HCT116 (cell line): ENCODE measurements around the gene PCCA. TPM values are rescaled to one million over a fixed set of nuclear protein-coding genes. Genes with fewer than 3 reads are reported as not detected.
"Not testable (repeated sequence)": the region's sequence is repeated elsewhere in the genome, so short reads cannot be mapped to it uniquely, and the experiment has no call there.

Source experiments
- ATAC-seq: fragments of 200-7000 bp; cut with Tn5 transposase; 2 replicates; pipeline ENCODE4 v1.9.1; 2020; ENCODE audit warnings: mild to moderate bottlenecking, moderate library complexity
- BruUV-seq: library from RNA; stranded (reverse); fragments of 400-500 nt; replicated peaks from 2 replicates; lab custom pipeline; 2021; lab: Mats Ljungman, UMichigan
- CTCF ChIA-PET: fragments of 300-600 bp; sonication (Branson Sonifier 250); formaldehyde crosslinking; loops from one replicate; lab custom pipeline; 2021; ENCODE audit warnings: antibody characterized with exemption; lab: Charles Lee
- POLR2A ChIA-PET: fragments of 300-600, 350-600 bp; sonication (Branson Sonifier 250); formaldehyde crosslinking; loops from one replicate; lab custom pipeline; 2021; ENCODE audit warnings: antibody characterized with exemption; lab: Charles Lee
- RAD21 ChIA-PET, 2 experiments: fragments of 300-600 bp; sonication (Branson Sonifier 250); formaldehyde crosslinking; loops; one replicate each; lab custom pipeline; 2023; ENCODE audit warnings: low total read pairs in 2 of 2; ENCODE audit not compliant: uncharacterized antibody in 2 of 2, unreplicated experiment in 2 of 2, low non-redundant PET in 1 of 2; lab: Charles Lee
- DNase-seq: peaks from one replicate; pipeline ENCODE4 v3.0.0-alpha.2; 2010; ENCODE audit warnings: low read depth, low spot score
- H2AFZ ChIP-seq: fragments of 200-600 bp; shearing (Covaris generic), sonication (generic); 2 replicates; pipeline ENCODE4 v1.6.1; 2017; ENCODE audit warnings: low read depth, mixed run types, mixed read lengths, antibody characterized with exemption, low read length; ENCODE audit not compliant: poor library complexity, severe bottlenecking
- H3K27ac ChIP-seq: 2 replicates; pipeline ENCODE4 v1.5.1; 2012; ENCODE audit warnings: low read depth, low read length
- H3K27me3 ChIP-seq: fragments of 200-600 bp; sonication (generic); 2 replicates; pipeline ENCODE4 v1.6.1; 2016; ENCODE audit warnings: mixed run types, low read length, mixed read lengths; ENCODE audit not compliant: insufficient read depth
- H3K36me3 ChIP-seq, 2 experiments: fragments of 200-500 bp in 1 of 2; fragments of 200-600 bp in 1 of 2; sonication (Bioruptor generic) in 1 of 2; sonication (generic) in 1 of 2; 2 replicates each; pipeline versions ENCODE4 v1.5.1 to v1.6.1; 2014 to 2016; ENCODE audit warnings: low read length in 2 of 2, inconsistent platforms in 1 of 2, mixed read lengths in 1 of 2, mixed run types in 1 of 2; ENCODE audit not compliant: insufficient read depth in 2 of 2, control insufficient read depth in 1 of 2
- H3K4me1 ChIP-seq, 2 experiments: fragments of 200-600 bp in 1 of 2; sonication (generic) in 1 of 2; 2 replicates each; pipeline versions ENCODE4 v1.5.1 to v1.6.1; 2012 to 2017; ENCODE audit warnings: low read length in 2 of 2, inconsistent platforms in 1 of 2, mild to moderate bottlenecking in 1 of 2, mixed read lengths in 1 of 2, mixed run types in 1 of 2, moderate library complexity in 1 of 2; ENCODE audit not compliant: insufficient read depth in 2 of 2, control insufficient read depth in 1 of 2
- H3K4me2 ChIP-seq: fragments of 200-600 bp; sonication (generic); 2 replicates; pipeline ENCODE4 v1.6.1; 2017; ENCODE audit warnings: mixed run types, low read length, mixed read lengths
- H3K4me3 ChIP-seq, 2 experiments: fragments of 200-600 bp in 1 of 2; sonication (generic) in 1 of 2; replicated peaks in 1 of 2; 2 replicates each; pipeline ENCODE4 v1.5.1; 2011 to 2016; ENCODE audit warnings: low read length in 2 of 2, control low read depth in 1 of 2, low read depth in 1 of 2, mild to moderate bottlenecking in 1 of 2, mixed read lengths in 1 of 2, mixed run types in 1 of 2
- H3K79me2 ChIP-seq: fragments of 200-600 bp; sonication (generic); 2 replicates; pipeline ENCODE4 v1.6.1; 2017; ENCODE audit warnings: mild to moderate bottlenecking, mixed run types, low read length, moderate library complexity, mixed read lengths; ENCODE audit not compliant: insufficient read depth
- H3K9ac ChIP-seq: fragments of 200-600 bp; sonication (generic); 2 replicates; pipeline ENCODE4 v1.6.1; 2016; ENCODE audit warnings: low read length, mixed read lengths
- H3K9me2 ChIP-seq: fragments of 200-600 bp; sonication (generic), shearing (Covaris generic); 2 replicates; pipeline ENCODE4 v1.6.1; 2017; ENCODE audit warnings: mixed run types, mild to moderate bottlenecking, moderate library complexity; ENCODE audit not compliant: insufficient read depth
- H3K9me3 ChIP-seq, 2 experiments: fragments of 200-500 bp in 1 of 2; fragments of 200-600 bp in 1 of 2; sonication (Bioruptor generic) in 1 of 2; sonication (generic) in 1 of 2; 2 replicates each; pipeline ENCODE4 v1.6.1; 2014 to 2017; ENCODE audit warnings: low read length in 2 of 2, mixed read lengths in 2 of 2, inconsistent platforms in 1 of 2, low read depth in 1 of 2, mild to moderate bottlenecking in 1 of 2, mixed run types in 1 of 2, moderate library complexity in 1 of 2; ENCODE audit not compliant: control insufficient read depth in 1 of 2, insufficient read depth in 1 of 2
- H4K20me1 ChIP-seq: fragments of 200-600 bp; sonication (generic), shearing (Covaris generic); 2 replicates; pipeline ENCODE4 v1.6.1; 2017; ENCODE audit warnings: mixed run types, mild to moderate bottlenecking, moderate library complexity; ENCODE audit not compliant: insufficient read depth
- CBX3 ChIP-seq: IDR thresholded peaks from 2 replicates; pipeline ENCODE4 v1.6.1; 2012; ENCODE audit warnings: low read depth
- CEBPB ChIP-seq: IDR thresholded peaks from 2 replicates; pipeline ENCODE4 v1.6.1; 2012; ENCODE audit warnings: low read depth
- ELF1 ChIP-seq: IDR thresholded peaks from 2 replicates; pipeline ENCODE4 v1.6.1; 2012; ENCODE audit warnings: low read depth, borderline replicate concordance
- EZH2phosphoT487 ChIP-seq: fragments of 200-600 bp; IDR thresholded peaks from 2 replicates; pipeline ENCODE4 v1.6.1; 2018; ENCODE audit warnings: antibody characterized with exemption, borderline replicate concordance
- FOSL1 ChIP-seq: IDR thresholded peaks from 2 replicates; pipeline ENCODE4 v1.6.1; 2012; ENCODE audit warnings: low read depth
- JUND ChIP-seq: IDR thresholded peaks from 2 replicates; pipeline ENCODE4 v1.6.1; 2012
- POLR2AphosphoS5 ChIP-seq: IDR thresholded peaks from 2 replicates; pipeline ENCODE4 v1.6.1; 2011; ENCODE audit warnings: mild to moderate bottlenecking, low read depth, low read length, moderate library complexity
- RAD21 ChIP-seq: IDR thresholded peaks from 2 replicates; pipeline ENCODE4 v1.6.1; 2012; ENCODE audit warnings: low read depth, mild to moderate bottlenecking
- SIN3A ChIP-seq: IDR thresholded peaks from 2 replicates; pipeline ENCODE4 v1.6.1; 2012; ENCODE audit warnings: low read depth
- SRF ChIP-seq: IDR thresholded peaks from 2 replicates; pipeline ENCODE4 v1.6.1; 2012; ENCODE audit warnings: low read depth
- YY1 ChIP-seq: IDR thresholded peaks from 2 replicates; pipeline ENCODE4 v1.6.1; 2011; ENCODE audit warnings: low read length, low read depth, moderate library complexity, mild to moderate bottlenecking; ENCODE audit not compliant: insufficient replicate concordance; ENCODE audit errors: extremely low read depth
- ZNF274 ChIP-seq: fragments of 200-500 bp; sonication (Bioruptor generic); IDR thresholded peaks from 2 replicates; pipeline ENCODE4 v1.6.1; 2014; ENCODE audit warnings: mild to moderate bottlenecking, low read depth, low read length, inconsistent platforms
- intact Hi-C: fragments of 100-400 bp; cut with micrococcal nuclease; formaldehyde crosslinking; loops from 2 replicates; pipeline ENCODE4 v1.10.0; 2022
- total RNA-seq: library from RNA; stranded (reverse); gene quantifications from one replicate; pipeline ENCODE4 v1.2.1, GENCODE V29; 2021; ENCODE audit not compliant: unreplicated experiment
- TF ChIP-seq, protein P1 (sequence below): IDR thresholded peaks from 2 replicates; pipeline ENCODE4 v1.6.1; 2012
- TF ChIP-seq, protein P2 (sequence below): IDR thresholded peaks from 2 replicates; pipeline ENCODE4 v1.6.1; 2012

Gene PCCA
- total RNA-seq, 1 experiment from 2014 or later: 23.0 TPM

DNA sequence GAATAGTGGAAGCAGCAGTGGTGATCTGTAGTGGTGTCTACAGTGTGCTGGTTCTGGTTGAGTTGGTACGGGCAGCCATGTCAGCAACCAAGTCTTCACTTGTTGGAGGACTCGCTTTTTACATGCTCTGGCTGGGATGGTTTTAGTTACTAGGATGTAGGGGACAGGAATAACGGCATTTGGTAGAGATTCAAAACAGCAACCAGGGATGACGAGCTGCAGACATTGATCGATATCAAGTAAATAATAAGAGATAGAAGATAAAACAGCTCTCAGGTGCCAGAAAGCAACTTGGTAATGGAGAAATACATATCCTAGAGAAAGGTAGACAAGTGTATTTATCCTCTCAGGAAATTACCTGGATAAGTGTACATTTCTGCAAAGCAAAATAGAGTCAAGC lies 84.3 kb downstream of the PCCA start:
- Histone ChIP-seq H3K27me3 (no peaks in the 10 kb centered on the region), H3K9ac (no peak overlapping the region), H4K20me1 (no peaks in the 10 kb centered on the region), H3K4me2 (no peak overlapping the region), H3K9me3 (no peaks in the 10 kb centered on the region), H2AFZ (no peak overlapping the region), H3K79me2 (no peaks in the 10 kb centered on the region), H3K27ac (no peak overlapping the region), H3K9me2 (no peaks in the 10 kb centered on the region), H3K4me3 (no peak overlapping the region), H3K36me3 (no peaks in the 10 kb centered on the region), H3K4me1 (peaks cover 0 to 7% of the 10 kb centered on the region in 2 experiments; a peak in 2 of 4 replicates)
- no TSS peak for BruUV-seq
- TF ChIP-seq FOSL1: no peak
- TF ChIP-seq ELF1: no peak
- TF ChIP-seq RAD21: no peak
- TF ChIP-seq CBX3: no peak
- no peak for TF ChIP-seq EZH2phosphoT487
- no peak for TF ChIP-seq ZNF274
- no peak for TF ChIP-seq CEBPB
- TF ChIP-seq SIN3A: no peak
- TF ChIP-seq SRF: no peak
- TF ChIP-seq JUND: no peak
- no peak for TF ChIP-seq YY1
- no peak for TF ChIP-seq POLR2AphosphoS5
- TF ChIP-seq, protein P1, sequence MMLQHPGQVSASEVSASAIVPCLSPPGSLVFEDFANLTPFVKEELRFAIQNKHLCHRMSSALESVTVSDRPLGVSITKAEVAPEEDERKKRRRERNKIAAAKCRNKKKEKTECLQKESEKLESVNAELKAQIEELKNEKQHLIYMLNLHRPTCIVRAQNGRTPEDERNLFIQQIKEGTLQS: no peak
- TF ChIP-seq, protein P2, sequence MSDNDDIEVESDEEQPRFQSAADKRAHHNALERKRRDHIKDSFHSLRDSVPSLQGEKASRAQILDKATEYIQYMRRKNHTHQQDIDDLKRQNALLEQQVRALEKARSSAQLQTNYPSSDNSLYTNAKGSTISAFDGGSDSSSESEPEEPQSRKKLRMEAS: no peak
- ATAC-seq (no peak), DNase-seq (no peak)
- ChIA-PET POLR2A (no interaction called here), CTCF (no interaction called here), RAD21 (no interaction called here)
- intact Hi-C loops: no loop called here

DNA sequence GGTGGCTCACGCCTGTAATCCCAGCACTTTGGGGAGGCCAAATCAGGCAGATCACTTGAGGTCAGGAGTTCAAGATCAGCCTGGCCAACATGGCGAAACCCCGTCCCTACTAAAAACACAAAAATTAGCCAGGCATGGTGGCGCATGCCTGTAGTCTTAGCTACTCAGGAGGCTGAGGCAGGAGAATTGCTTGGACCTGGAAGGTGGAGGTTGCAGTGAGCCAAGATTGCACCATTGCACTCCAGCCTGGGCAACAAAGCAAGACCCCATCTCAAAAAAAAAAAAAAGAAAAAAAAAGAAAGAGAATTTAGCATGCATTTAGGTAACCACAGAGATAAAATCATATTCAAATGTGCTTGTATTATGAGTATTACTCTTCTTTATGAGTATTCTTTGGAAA lies 85.6 kb downstream of the PCCA start:
- POLR2A ChIA-PET, H3K9me2 ChIP-seq, H3K27ac ChIP-seq, H3K79me2 ChIP-seq, H2AFZ ChIP-seq, CTCF ChIA-PET, H3K9ac ChIP-seq, H3K9me3 ChIP-seq, H3K27me3 ChIP-seq, intact Hi-C loops, RAD21 ChIA-PET, H3K4me1 ChIP-seq, H3K4me3 ChIP-seq, BruUV-seq, H3K4me2 ChIP-seq, DNase-seq, H3K36me3 ChIP-seq, H4K20me1 ChIP-seq, ATAC-seq: not testable (repeated sequence)
